ENCODE measurements around the gene SLC28A2. TPM values are rescaled to one million over a fixed set of nuclear protein-coding genes. Genes with fewer than 3 reads are reported as not detected.
A peak's percentile ranks its signal among the peaks of the same experiment; 100 is the strongest.

SLC28A2 gene
- total and polyA plus RNA-seq, 2 of the 13 experiments (the other 11 are each of a cell fraction or from before 2014, with no cell fraction given): 0.01 to 0.11 TPM

- TF ChIP-seq FUBP1 (CRISPR knock-in tag; IDR thresholded peaks at IDR 0.05; ENCODE audit: borderline replicate concordance) (no peak), ZSCAN29 (CRISPR knock-in tag; conservative IDR thresholded peaks at IDR 0.05) (no peak), AGO1 (IDR thresholded peaks at IDR 0.05; ENCODE audit: low read depth, low read length, poor library complexity, severe bottlenecking) (no peak), MAFF (IDR thresholded peaks at IDR 0.05; ENCODE audit: low read depth, low read length) (peak; percentile 36; the same call in 1 of the 2 replicates), MAFK (conservative IDR thresholded peaks at IDR 0.05 in 1 of 2, IDR thresholded peaks at IDR 0.05 in 1 of 2; ENCODE audit: low read length in 2 of 2) (peak; percentile 63 to 73; a peak in 3 of 4 replicates), NFE2L1 (CRISPR knock-in tag; IDR thresholded peaks at IDR 0.05; ENCODE audit: borderline replicate concordance) (no peak), SOX6 (IDR thresholded peaks at IDR 0.05) (no peak), SOX6 (CRISPR knock-in tag; IDR thresholded peaks at IDR 0.05) (no peak)
- Histone ChIP-seq H3K79me2 (ENCODE audit: insufficient read depth, low read length) (no peaks in the 10 kb centered on the region), H3K4me1 (ENCODE audit: insufficient read depth, low read length) (no peaks in the 10 kb centered on the region), H3K27ac (ENCODE audit: extremely low read length, insufficient read depth, low read length) (no peak overlapping the region), H2AFZ (ENCODE audit: low read length) (no peak overlapping the region), H3K9me3 (ENCODE audit: low read length) (no peaks in the 10 kb centered on the region), H4K20me1 (ENCODE audit: insufficient read depth, low read length) (no peaks in the 10 kb centered on the region), H3K4me3 (replicated peaks in 1 of 3; ENCODE audit: insufficient read depth in 1 of 3, low read depth in 2 of 3, low read length in 3 of 3) (no peak overlapping the region), H3K36me3 (replicated peaks in 1 of 2; ENCODE audit: control insufficient read depth in 1 of 2, insufficient read depth in 2 of 2, low read length in 2 of 2) (no peaks in the 10 kb centered on the region), H3K9ac (ENCODE audit: insufficient read depth, low read depth, low read length) (no peak overlapping the region), H3K27me3 (ENCODE audit: control insufficient read depth in 1 of 2, insufficient read depth in 2 of 2, low read length in 2 of 2) (no peaks in the 10 kb centered on the region; a peak in 2 of 5 replicates), H3K4me2 (ENCODE audit: low read depth, low read length) (no peak overlapping the region)
- no TSS peak for BruUV-seq (replicated peaks)
- no peak for FAIRE-seq
- DNase-seq (ENCODE audit: low spot score): no peak
- CTCF ChIA-PET (ENCODE audit: low intra/inter-chr PET ratio, low total read pairs): no interaction called here
- in situ Hi-C loops (cut with HindIII; ENCODE audit: extremely low pct_ligation_motif_present, low pct_unique_long_range_greater_than_20kb): no loop called here
- no peak for ATAC-seq
- WGBS (ENCODE audit: low lambda C conversion rate): 35% methylated on average over 5 of the region's 5 CpGs
- POLR2A ChIA-PET: no interaction called here
- intact Hi-C loops (cut with micrococcal nuclease; ENCODE audit: unreplicated experiment): no loop called here
Measured at GRCh38 chr15:45228931-45229330, 23.1 kb upstream of the SLC28A2 start.
